B cell (primary cell): Measurements from ENCODE around the gene KCNH8.

Experiments
- EZH2 ChIP-seq: IDR thresholded peaks from 2 replicates; pipeline ENCODE4 v1.6.1; 2012; ENCODE audit warnings: borderline replicate concordance, low read depth, mild to moderate bottlenecking, moderate library complexity, low read length; ENCODE audit not compliant: insufficient read depth, poor library complexity, severe bottlenecking
- TF ChIP-seq, protein P1 (sequence below): fragments of 200-600 bp; IDR thresholded peaks from one replicate; pipeline ENCODE4 v1.8.0; 2022; ENCODE audit warnings: antibody characterized with exemption, mild to moderate bottlenecking

DNA sequence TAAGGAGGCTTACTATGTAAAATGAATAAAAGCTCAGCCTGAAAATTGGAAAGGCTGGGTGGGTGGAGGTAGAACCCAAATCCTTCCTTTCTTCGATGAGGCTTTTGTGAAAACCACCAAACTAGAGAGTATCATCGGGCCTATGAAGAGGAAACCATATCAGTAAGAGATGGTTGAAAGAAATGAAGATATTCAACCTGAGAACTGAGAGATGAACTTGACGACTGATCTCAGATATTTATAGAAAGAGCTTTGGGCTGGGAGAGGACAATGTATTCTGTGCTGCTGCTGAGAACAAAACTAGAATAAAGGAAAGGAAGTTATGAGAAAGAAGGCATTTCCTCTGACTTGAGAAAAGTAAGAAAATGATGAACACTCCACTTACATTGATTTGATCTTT is 236.6 kb downstream of the KCNH8 start:
- TF ChIP-seq, protein P1, sequence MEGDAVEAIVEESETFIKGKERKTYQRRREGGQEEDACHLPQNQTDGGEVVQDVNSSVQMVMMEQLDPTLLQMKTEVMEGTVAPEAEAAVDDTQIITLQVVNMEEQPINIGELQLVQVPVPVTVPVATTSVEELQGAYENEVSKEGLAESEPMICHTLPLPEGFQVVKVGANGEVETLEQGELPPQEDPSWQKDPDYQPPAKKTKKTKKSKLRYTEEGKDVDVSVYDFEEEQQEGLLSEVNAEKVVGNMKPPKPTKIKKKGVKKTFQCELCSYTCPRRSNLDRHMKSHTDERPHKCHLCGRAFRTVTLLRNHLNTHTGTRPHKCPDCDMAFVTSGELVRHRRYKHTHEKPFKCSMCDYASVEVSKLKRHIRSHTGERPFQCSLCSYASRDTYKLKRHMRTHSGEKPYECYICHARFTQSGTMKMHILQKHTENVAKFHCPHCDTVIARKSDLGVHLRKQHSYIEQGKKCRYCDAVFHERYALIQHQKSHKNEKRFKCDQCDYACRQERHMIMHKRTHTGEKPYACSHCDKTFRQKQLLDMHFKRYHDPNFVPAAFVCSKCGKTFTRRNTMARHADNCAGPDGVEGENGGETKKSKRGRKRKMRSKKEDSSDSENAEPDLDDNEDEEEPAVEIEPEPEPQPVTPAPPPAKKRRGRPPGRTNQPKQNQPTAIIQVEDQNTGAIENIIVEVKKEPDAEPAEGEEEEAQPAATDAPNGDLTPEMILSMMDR = no peak
- no peak for TF ChIP-seq EZH2
